MM.1S (cell line): Measurements from ENCODE around the gene GLB1L3.

Experiments
- DNase-seq: peaks from one replicate; pipeline ENCODE4 v3.0.0-alpha.2; 2015
- H2AFZ ChIP-seq: fragments of 300-600 bp; sonication (generic); 2 replicates; pipeline ENCODE4 v1.6.0; 2016; ENCODE audit warnings: antibody characterized with exemption, low read length
- H3F3A ChIP-seq: fragments of 300-600 bp; sonication (generic); 2 replicates; pipeline ENCODE4 v1.6.1; 2016; ENCODE audit warnings: mild to moderate bottlenecking, antibody characterized with exemption, low read length, moderate library complexity, mixed read lengths; ENCODE audit not compliant: insufficient read depth
- H3K27ac ChIP-seq: fragments of 300-600 bp; sonication (generic); 2 replicates; pipeline ENCODE4 v1.5.1; 2016; ENCODE audit warnings: mild to moderate bottlenecking, low read length
- H3K27me3 ChIP-seq: fragments of 300-600 bp; sonication (generic); replicated peaks from 2 replicates; pipeline ENCODE4 v1.6.0; 2016; ENCODE audit warnings: low read length; ENCODE audit not compliant: insufficient read depth
- H3K36me3 ChIP-seq: fragments of 300-600 bp; sonication (generic); replicated peaks from 2 replicates; pipeline ENCODE4 v1.6.1; 2016; ENCODE audit warnings: mild to moderate bottlenecking, low read length, mixed read lengths; ENCODE audit not compliant: insufficient read depth
- H3K4me1 ChIP-seq: fragments of 300-600 bp; sonication (generic); 2 replicates; pipeline ENCODE4 v1.6.1; 2016; ENCODE audit warnings: low read length, mixed read lengths
- H3K4me2 ChIP-seq: fragments of 300-600 bp; sonication (generic); 2 replicates; pipeline ENCODE4 v1.6.0; 2016; ENCODE audit warnings: low read depth, low read length
- H3K4me3 ChIP-seq: fragments of 300-600 bp; sonication (generic); 2 replicates; pipeline ENCODE4 v1.5.1; 2016; ENCODE audit warnings: low read length, mixed read lengths
- H3K79me2 ChIP-seq: fragments of 300-600 bp; sonication (generic); 2 replicates; pipeline ENCODE4 v1.6.1; 2016; ENCODE audit warnings: mixed run types, low read length, mixed read lengths
- H3K9ac ChIP-seq: fragments of 300-600 bp; sonication (generic); 2 replicates; pipeline ENCODE4 v1.6.1; 2016; ENCODE audit warnings: low read length, mixed read lengths
- H3K9me2 ChIP-seq: fragments of 300-600 bp; sonication (generic); replicated peaks from 2 replicates; pipeline ENCODE4 v1.6.1; 2016; ENCODE audit warnings: mild to moderate bottlenecking, low read length, mixed read lengths; ENCODE audit not compliant: insufficient read depth
- H3K9me3 ChIP-seq: fragments of 300-600 bp; sonication (generic); replicated peaks from 2 replicates; pipeline ENCODE4 v1.6.1; 2016; ENCODE audit warnings: mild to moderate bottlenecking, low read length, mixed read lengths; ENCODE audit not compliant: insufficient read depth
- H4K20me1 ChIP-seq: fragments of 300-600 bp; sonication (generic); 2 replicates; pipeline ENCODE4 v1.6.1; 2016; ENCODE audit warnings: mild to moderate bottlenecking, low read length, moderate library complexity, mixed read lengths; ENCODE audit not compliant: insufficient read depth
- EZH2 ChIP-seq: fragments of 300-600 bp; sonication (generic); optimal IDR thresholded peaks from 2 replicates; pipeline ENCODE3; 2017; ENCODE audit warnings: low read depth, mild to moderate bottlenecking, antibody characterized with exemption, low read length, mixed read lengths
- EZH2phosphoT487 ChIP-seq: fragments of 300-600 bp; sonication (generic); IDR thresholded peaks from 2 replicates; pipeline ENCODE4 v1.6.1; 2018; ENCODE audit warnings: antibody characterized with exemption, low read length
- TF ChIP-seq, protein P1 (sequence below): fragments of 300-600 bp; sonication (generic); IDR thresholded peaks from 2 replicates; pipeline ENCODE4 v1.5.1; 2016; ENCODE audit warnings: antibody characterized with exemption, low read length, mixed read lengths

The GLB1L3 gene

GRCh38 chr11:134266440-134266839 is 9.7 kb upstream of the GLB1L3 start:
- TF ChIP-seq, protein P1, sequence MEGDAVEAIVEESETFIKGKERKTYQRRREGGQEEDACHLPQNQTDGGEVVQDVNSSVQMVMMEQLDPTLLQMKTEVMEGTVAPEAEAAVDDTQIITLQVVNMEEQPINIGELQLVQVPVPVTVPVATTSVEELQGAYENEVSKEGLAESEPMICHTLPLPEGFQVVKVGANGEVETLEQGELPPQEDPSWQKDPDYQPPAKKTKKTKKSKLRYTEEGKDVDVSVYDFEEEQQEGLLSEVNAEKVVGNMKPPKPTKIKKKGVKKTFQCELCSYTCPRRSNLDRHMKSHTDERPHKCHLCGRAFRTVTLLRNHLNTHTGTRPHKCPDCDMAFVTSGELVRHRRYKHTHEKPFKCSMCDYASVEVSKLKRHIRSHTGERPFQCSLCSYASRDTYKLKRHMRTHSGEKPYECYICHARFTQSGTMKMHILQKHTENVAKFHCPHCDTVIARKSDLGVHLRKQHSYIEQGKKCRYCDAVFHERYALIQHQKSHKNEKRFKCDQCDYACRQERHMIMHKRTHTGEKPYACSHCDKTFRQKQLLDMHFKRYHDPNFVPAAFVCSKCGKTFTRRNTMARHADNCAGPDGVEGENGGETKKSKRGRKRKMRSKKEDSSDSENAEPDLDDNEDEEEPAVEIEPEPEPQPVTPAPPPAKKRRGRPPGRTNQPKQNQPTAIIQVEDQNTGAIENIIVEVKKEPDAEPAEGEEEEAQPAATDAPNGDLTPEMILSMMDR: no peak
- no peak for TF ChIP-seq EZH2
- no peak for TF ChIP-seq EZH2phosphoT487
- Histone ChIP-seq H3K9ac (no peak overlapping the region), H3K27me3 (no peaks in the 10 kb centered on the region), H3K4me1 (peaks cover 12% of the 10 kb centered on the region), H3K79me2 (no peaks in the 10 kb centered on the region), H3K4me2 (no peak overlapping the region), H3F3A (no peaks in the 10 kb centered on the region), H2AFZ (no peak overlapping the region), H3K9me2 (no peaks in the 10 kb centered on the region), H4K20me1 (no peaks in the 10 kb centered on the region), H3K4me3 (no peak overlapping the region), H3K36me3 (no peaks in the 10 kb centered on the region), H3K27ac (no peak overlapping the region), H3K9me3 (no peaks in the 10 kb centered on the region)
- no peak for DNase-seq

GRCh38 chr11:134266841-134267251 is 9.3 kb upstream of the GLB1L3 start:
- Histone ChIP-seq H3K4me1 (peaks cover 11% of the 10 kb centered on the region), H3K9ac (no peak overlapping the region), H3K36me3 (no peaks in the 10 kb centered on the region), H3K4me2 (no peak overlapping the region), H3K79me2 (no peaks in the 10 kb centered on the region), H4K20me1 (no peaks in the 10 kb centered on the region), H3K27me3 (no peaks in the 10 kb centered on the region), H3K27ac (no peak overlapping the region), H2AFZ (no peak overlapping the region), H3K9me3 (no peaks in the 10 kb centered on the region), H3F3A (no peaks in the 10 kb centered on the region), H3K9me2 (no peaks in the 10 kb centered on the region), H3K4me3 (no peak overlapping the region)
- TF ChIP-seq, protein P1: no peak
- no peak for TF ChIP-seq EZH2phosphoT487
- TF ChIP-seq EZH2: no peak
- DNase-seq: no peak

- Histone ChIP-seq H3K27ac (no peak overlapping the region), H3K4me1 (peaks cover 11% of the 10 kb centered on the region), H3K9me2 (no peaks in the 10 kb centered on the region), H3K36me3 (no peaks in the 10 kb centered on the region), H3K4me2 (no peak overlapping the region), H3F3A (no peaks in the 10 kb centered on the region), H3K27me3 (no peaks in the 10 kb centered on the region), H3K79me2 (no peaks in the 10 kb centered on the region), H3K9ac (no peak overlapping the region), H3K9me3 (no peaks in the 10 kb centered on the region), H4K20me1 (no peaks in the 10 kb centered on the region), H2AFZ (no peak overlapping the region), H3K4me3 (no peak overlapping the region)
- DNase-seq: no peak
- TF ChIP-seq, protein P1: no peak
- no peak for TF ChIP-seq EZH2phosphoT487
- no peak for TF ChIP-seq EZH2
Observed at GRCh38 chr11:134267461-134267860, 8.7 kb upstream of the GLB1L3 start.
